Prostate gland (tissue), 2 donors: ENCODE measurements around the gene MMP11. TPM values are rescaled to one million over a fixed set of nuclear protein-coding genes. Genes with fewer than 3 reads are reported as not detected.

Experiments used
- DNase-seq: peaks from one replicate; pipeline ENCODE4 v3.0.0-alpha.2; 2019; ENCODE audit warnings: low spot score
- H3K27ac ChIP-seq, 2 donors: fragments of 200-600 bp; sonication (generic); 2 replicates each; pipeline ENCODE4 v1.5.1; 2017 to 2019
- H3K27me3 ChIP-seq: fragments of 200-600 bp; sonication (generic); replicated peaks from 2 replicates; pipeline ENCODE4 v1.5.1; 2019; ENCODE audit not compliant: insufficient read depth
- H3K36me3 ChIP-seq, 2 donors: fragments of 200-600 bp; sonication (generic); 1 replicate in 1 of 2; 2 replicates in 1 of 2; pipeline versions ENCODE4 v1.5.1 to v1.8.1; 2017 to 2019
- H3K4me1 ChIP-seq: fragments of 200-600 bp; sonication (generic); replicated peaks from 2 replicates; pipeline ENCODE4 v1.5.1; 2019
- H3K4me3 ChIP-seq, 2 donors: fragments of 200-600 bp; sonication (generic); 2 replicates each; pipeline ENCODE4 v1.5.1; 2017 to 2019
- H3K9me3 ChIP-seq: fragments of 200-600 bp; sonication (generic); 2 replicates; pipeline ENCODE4 v1.5.1; 2017
- POLR2A ChIP-seq: fragments of 450-650 bp; IDR thresholded peaks from one replicate; pipeline ENCODE4 v1.6.1; 2016; ENCODE audit warnings: antibody characterized with exemption, mild to moderate bottlenecking
- POLR2AphosphoS5 ChIP-seq: sonication (generic); formaldehyde crosslinking; IDR thresholded peaks from one replicate; pipeline ENCODE4 v1.6.1; 2017; ENCODE audit warnings: antibody characterized with exemption
- WGBS: methylation state at CpG from one replicate; pipeline ENCODE4 v1.1.5; 2018; 5-methylcytosine and 5-hydroxymethylcytosine counted together
- intact Hi-C: fragments of 100-400 bp; cut with DNase I; formaldehyde crosslinking; loops from one replicate; pipeline ENCODE4 v1.14.2; 2022
- total RNA-seq, 2 donors: library from RNA; depleted of rRNA; stranded (reverse); fragments of >200 nt; gene quantifications; one replicate each; pipeline ENCODE4 v1.1.0, GENCODE V29; 2016
- TF ChIP-seq, protein P1 (sequence below), 4 experiments: fragments of 200-600 bp in 2 of 4; fragments of 450-650 bp in 2 of 4; sonication (generic) in 2 of 4; IDR thresholded peaks; 1 replicate in 3 of 4; 2 replicates in 1 of 4; pipeline ENCODE4 v1.5.1; 2016 to 2019; ENCODE audit warnings: antibody characterized with exemption in 4 of 4, mild to moderate bottlenecking in 2 of 4, moderate library complexity in 2 of 4

MMP11 gene
- total RNA-seq, 2 donors from 2014 or later, result 6.3 to 26.6 TPM

DNA sequence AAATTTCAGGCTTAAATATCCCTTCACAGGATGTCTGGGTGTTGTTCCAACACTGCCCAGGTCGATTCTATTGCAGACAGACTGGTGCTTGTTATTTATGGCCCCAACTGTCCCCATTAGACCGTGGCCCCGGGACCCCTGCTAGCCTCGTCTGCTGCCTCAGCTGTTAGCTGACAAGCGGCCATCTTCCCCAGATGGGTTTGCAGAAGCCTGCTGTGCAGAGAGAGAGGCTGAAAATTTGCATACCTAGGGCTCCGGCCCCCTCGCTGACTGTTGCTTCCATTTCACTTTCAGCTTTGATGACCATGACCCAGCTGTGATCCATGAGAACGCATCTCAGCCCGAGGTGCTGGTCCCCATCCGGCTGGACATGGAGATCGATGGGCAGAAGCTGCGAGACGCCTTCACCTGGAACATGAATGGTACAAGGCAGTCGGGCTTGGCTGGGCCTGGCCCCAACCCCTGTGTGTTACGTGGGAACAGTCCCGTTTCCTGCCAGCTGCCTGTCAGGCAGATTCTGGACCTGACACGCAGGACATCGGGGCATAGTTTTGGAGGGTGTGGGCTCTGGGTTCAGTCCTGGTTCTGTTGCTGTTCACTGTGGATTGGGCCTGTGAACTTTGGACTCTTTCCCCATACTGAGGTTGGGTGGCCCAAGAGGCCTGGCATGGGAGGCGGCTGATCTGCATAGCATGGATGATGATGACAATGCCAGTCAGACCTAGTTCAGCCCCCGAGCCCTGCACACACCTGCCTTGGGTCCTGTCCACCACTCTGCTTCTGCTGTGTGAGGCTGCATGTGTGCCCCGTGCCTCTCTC is 30.6 kb downstream of the MMP11 start:
- 91% methylated on average over 18 of the region's 21 CpGs for WGBS
- intact Hi-C loops, result no loop called here
- H3K36me3 ChIP-seq, result peaks cover 17 to 27% of the 10 kb centered on the region in 2 donors
- H3K9me3 ChIP-seq, result no peaks in the 10 kb centered on the region
- no peak overlapping the region for H3K4me3 ChIP-seq
- no peak overlapping the region for H3K27ac ChIP-seq
- no peaks in the 10 kb centered on the region for H3K4me1 ChIP-seq
- TF ChIP-seq POLR2A (no peak), POLR2AphosphoS5 (no peak)
- TF ChIP-seq, protein P1, sequence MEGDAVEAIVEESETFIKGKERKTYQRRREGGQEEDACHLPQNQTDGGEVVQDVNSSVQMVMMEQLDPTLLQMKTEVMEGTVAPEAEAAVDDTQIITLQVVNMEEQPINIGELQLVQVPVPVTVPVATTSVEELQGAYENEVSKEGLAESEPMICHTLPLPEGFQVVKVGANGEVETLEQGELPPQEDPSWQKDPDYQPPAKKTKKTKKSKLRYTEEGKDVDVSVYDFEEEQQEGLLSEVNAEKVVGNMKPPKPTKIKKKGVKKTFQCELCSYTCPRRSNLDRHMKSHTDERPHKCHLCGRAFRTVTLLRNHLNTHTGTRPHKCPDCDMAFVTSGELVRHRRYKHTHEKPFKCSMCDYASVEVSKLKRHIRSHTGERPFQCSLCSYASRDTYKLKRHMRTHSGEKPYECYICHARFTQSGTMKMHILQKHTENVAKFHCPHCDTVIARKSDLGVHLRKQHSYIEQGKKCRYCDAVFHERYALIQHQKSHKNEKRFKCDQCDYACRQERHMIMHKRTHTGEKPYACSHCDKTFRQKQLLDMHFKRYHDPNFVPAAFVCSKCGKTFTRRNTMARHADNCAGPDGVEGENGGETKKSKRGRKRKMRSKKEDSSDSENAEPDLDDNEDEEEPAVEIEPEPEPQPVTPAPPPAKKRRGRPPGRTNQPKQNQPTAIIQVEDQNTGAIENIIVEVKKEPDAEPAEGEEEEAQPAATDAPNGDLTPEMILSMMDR (IDR thresholded peaks at IDR 0.05), result no peak
- H3K27me3 ChIP-seq, result no peaks in the 10 kb centered on the region
- DNase-seq, result no peak

DNA sequence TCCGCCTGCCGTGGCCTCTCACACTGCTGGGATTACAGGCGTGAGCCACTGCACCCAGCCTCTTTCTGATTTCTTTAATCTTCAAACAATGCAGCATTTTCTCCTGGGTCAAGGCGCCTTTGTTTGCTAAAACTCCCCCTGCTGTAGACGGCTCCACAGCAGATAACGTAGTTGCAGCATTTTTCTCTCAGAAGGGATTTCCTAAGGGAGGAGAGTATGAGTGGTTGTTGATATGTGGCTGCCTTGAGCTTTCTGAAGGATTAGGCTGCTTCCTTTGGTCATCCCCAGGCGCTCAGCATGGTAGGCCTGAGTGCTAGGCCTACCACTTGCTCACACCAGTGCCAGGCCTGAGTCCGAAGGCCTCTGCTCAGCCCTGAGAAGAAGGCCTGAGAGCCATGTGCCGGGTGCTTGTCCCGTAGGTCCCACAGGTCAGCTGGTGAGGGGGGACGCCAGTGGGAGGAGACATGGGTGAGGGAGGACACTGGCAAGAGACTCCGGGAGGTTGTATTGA is 32.2 kb downstream of the MMP11 start:
- no peak for DNase-seq
- no peaks in the 10 kb centered on the region for H3K27me3 ChIP-seq
- 80% methylated on average over 12 of the region's 12 CpGs for WGBS
- H3K4me1 ChIP-seq, result no peaks in the 10 kb centered on the region
- H3K4me3 ChIP-seq, result no peak overlapping the region
- no peak for TF ChIP-seq POLR2A
- no peak for TF ChIP-seq POLR2AphosphoS5
- TF ChIP-seq, protein P1 (IDR thresholded peaks at IDR 0.05), result no peak
- intact Hi-C loops, result no loop called here
- no peaks in the 10 kb centered on the region for H3K9me3 ChIP-seq
- H3K27ac ChIP-seq, result no peak overlapping the region
- H3K36me3 ChIP-seq, result peaks cover 17 to 27% of the 10 kb centered on the region in 2 donors

DNA sequence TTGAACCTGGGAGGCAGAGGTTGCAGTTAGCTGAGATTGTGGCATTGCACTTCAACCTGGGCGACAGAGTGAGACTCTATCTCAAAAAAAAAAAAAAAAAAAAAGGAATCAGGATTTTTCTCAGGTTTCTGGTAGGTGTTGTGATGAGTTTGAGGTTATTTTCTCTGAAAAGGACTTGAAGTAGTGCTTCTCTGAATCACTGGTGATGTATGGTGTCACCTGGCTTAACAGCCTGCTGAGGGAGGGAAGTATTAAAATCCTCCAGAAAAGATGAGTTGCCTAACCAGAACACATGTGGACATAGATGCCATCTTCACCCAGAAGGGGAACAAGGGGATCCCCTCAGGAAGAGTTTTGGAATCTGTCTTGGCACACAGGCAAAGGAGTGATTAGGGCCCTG is 34.2 kb downstream of the MMP11 start:
- H3K36me3 ChIP-seq, result peaks cover 10 to 18% of the 10 kb centered on the region in 2 donors
- intact Hi-C loops, result no loop called here
- no peaks in the 10 kb centered on the region for H3K4me1 ChIP-seq
- no peaks in the 10 kb centered on the region for H3K9me3 ChIP-seq
- no peaks in the 10 kb centered on the region for H3K27me3 ChIP-seq
- TF ChIP-seq, protein P1 (IDR thresholded peaks at IDR 0.05), result no peak
- TF ChIP-seq POLR2A, result no peak
- TF ChIP-seq POLR2AphosphoS5, result no peak
- H3K4me3 ChIP-seq, result no peak overlapping the region
- H3K27ac ChIP-seq, result no peak overlapping the region
- WGBS, result 95% methylated on average over 1 of the region's 1 CpG
- DNase-seq, result no peak

DNA sequence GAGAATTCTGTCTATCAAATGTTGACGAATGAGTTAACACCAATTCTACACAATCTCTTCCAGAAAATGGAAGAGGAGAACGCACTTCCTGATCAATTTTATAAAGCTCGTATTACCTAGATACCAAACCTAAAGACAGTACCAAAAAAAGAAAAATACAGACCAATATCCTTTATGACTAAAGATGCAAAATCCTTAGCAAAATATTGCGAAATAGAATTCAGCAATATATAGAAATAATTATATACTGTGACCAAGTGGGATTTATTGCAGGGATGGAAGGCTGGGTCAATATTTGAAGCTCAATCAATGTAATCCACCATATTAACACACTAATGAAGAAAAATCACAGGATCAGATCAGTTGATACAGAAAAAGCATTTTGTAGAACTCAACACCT is 39.7 kb downstream of the MMP11 start:
- H3K4me1 ChIP-seq, result no peaks in the 10 kb centered on the region
- H3K27ac ChIP-seq, result no peak overlapping the region
- intact Hi-C loops, result no loop called here
- TF ChIP-seq, protein P1 (IDR thresholded peaks at IDR 0.05), result no peak
- no peak for TF ChIP-seq POLR2A
- TF ChIP-seq POLR2AphosphoS5, result no peak
- no peaks in the 10 kb centered on the region for H3K27me3 ChIP-seq
- H3K36me3 ChIP-seq, result peaks cover 0 to 3% of the 10 kb centered on the region in 2 donors
- no peak for DNase-seq
- no peak overlapping the region for H3K4me3 ChIP-seq
- H3K9me3 ChIP-seq, result no peaks in the 10 kb centered on the region
- WGBS, result 96% methylated on average over 4 of the region's 4 CpGs
